Cardiac muscle cell (in vitro differentiated cells and primary cell): ENCODE results near the gene LAMA3. TPM values are rescaled to one million over a fixed set of nuclear protein-coding genes. Genes with fewer than 3 reads are reported as not detected.

ENCODE experiments used
- DNase-seq, 2 donors: peaks; one replicate each; pipeline versions ENCODE4 v3.0.0 to v3.0.0-alpha.2; 2010 to 2017; ENCODE audit warnings: low read depth in 1 of 2, low spot score in 1 of 2
- H3K27ac ChIP-seq: fragments of 200-600 bp; sonication (generic); 2 replicates; pipeline ENCODE4 v1.5.1; 2016
- H3K27me3 ChIP-seq: fragments of 200-600 bp; sonication (generic); 2 replicates; pipeline ENCODE4 v1.6.0; 2016; ENCODE audit warnings: control low read depth
- H3K36me3 ChIP-seq: fragments of 200-600 bp; sonication (generic); 2 replicates; pipeline ENCODE4 v1.5.1; 2016; ENCODE audit warnings: control low read depth
- H3K4me1 ChIP-seq: fragments of 200-600 bp; sonication (generic); 2 replicates; pipeline ENCODE4 v1.8.1; 2017; ENCODE audit warnings: low read depth, mild to moderate bottlenecking, mixed run types
- H3K4me3 ChIP-seq: fragments of 200-600 bp; sonication (generic); 2 replicates; pipeline ENCODE4 v1.5.1; 2016; ENCODE audit warnings: mild to moderate bottlenecking
- H3K9me3 ChIP-seq: fragments of 200-600 bp; sonication (generic); 2 replicates; pipeline ENCODE4 v1.5.1; 2017; ENCODE audit warnings: low read depth, mild to moderate bottlenecking, control low read depth
- CTCF ChIP-seq: IDR thresholded peaks from 2 replicates; pipeline ENCODE4 v1.5.1; 2012; ENCODE audit warnings: low read depth, mild to moderate bottlenecking, low read length
- polyA plus RNA-seq: library from polyadenylated mRNA; unstranded; fragments of >200 nt; fragmentation: Nextera tagmentation; extraction: Ambion mirVana; gene quantifications from 2 replicates; pipeline ENCODE4 v1.2.1, GENCODE V29; 2016
- total RNA-seq: library from RNA; depleted of rRNA; stranded (reverse); fragments of >200 nt; gene quantifications from 2 replicates; pipeline ENCODE4 v1.2.3, GENCODE V29; 2016

LAMA3 gene
- total and polyA plus RNA-seq, 2 experiments from 2014 or later = 0.18 TPM; not detected in 1

- Histone ChIP-seq H3K27me3 (no peaks in the 10 kb centered on the region), H3K4me3 (no peak overlapping the region), H3K36me3 (no peaks in the 10 kb centered on the region), H3K9me3 (no peaks in the 10 kb centered on the region), H3K4me1 (no peaks in the 10 kb centered on the region), H3K27ac (no peak overlapping the region)
- DNase-seq = no peak
- no peak for TF ChIP-seq CTCF
Observed at GRCh38 chr18:23880931-23881617, 191.8 kb downstream of the LAMA3 start.

- peak in 1 of 2 donors; percentile 36 for DNase-seq
- Histone ChIP-seq H3K36me3 (no peaks in the 10 kb centered on the region), H3K9me3 (no peaks in the 10 kb centered on the region), H3K4me1 (no peaks in the 10 kb centered on the region), H3K27ac (no peak overlapping the region), H3K27me3 (no peaks in the 10 kb centered on the region), H3K4me3 (no peak overlapping the region)
- TF ChIP-seq CTCF = no peak
Observed at GRCh38 chr18:23881778-23882177, 192.5 kb downstream of the LAMA3 start.

GRCh38 chr18:23882616-23883276, 193.5 kb downstream of the LAMA3 start:
- TF ChIP-seq CTCF = no peak
- no peak for DNase-seq
- Histone ChIP-seq H3K27ac (no peak overlapping the region), H3K27me3 (no peaks in the 10 kb centered on the region), H3K36me3 (no peaks in the 10 kb centered on the region), H3K4me1 (no peaks in the 10 kb centered on the region), H3K9me3 (no peaks in the 10 kb centered on the region), H3K4me3 (no peak overlapping the region)

GRCh38 chr18:23883277-23883790, 194.1 kb downstream of the LAMA3 start:
- Histone ChIP-seq H3K27me3 (no peaks in the 10 kb centered on the region), H3K4me3 (no peak overlapping the region), H3K9me3 (no peaks in the 10 kb centered on the region), H3K4me1 (no peaks in the 10 kb centered on the region), H3K27ac (no peak overlapping the region), H3K36me3 (no peaks in the 10 kb centered on the region)
- TF ChIP-seq CTCF = no peak
- no peak for DNase-seq

GRCh38 chr18:23884681-23885375, 195.6 kb downstream of the LAMA3 start:
- TF ChIP-seq CTCF = no peak
- no peaks in the 10 kb centered on the region for H3K27me3 ChIP-seq
- H3K4me3 ChIP-seq = no peak overlapping the region
- H3K27ac ChIP-seq = no peak overlapping the region
- no peak for DNase-seq
- H3K9me3 ChIP-seq = no peaks in the 10 kb centered on the region
- no peaks in the 10 kb centered on the region for H3K36me3 ChIP-seq
- no peaks in the 10 kb centered on the region for H3K4me1 ChIP-seq
